GM23248 (cell line): ENCODE measurements around the gene TMED8. TPM values are rescaled to one million over a fixed set of nuclear protein-coding genes. Genes with fewer than 3 reads are reported as not detected.

Experiments used
- DNase-seq: peaks from one replicate; pipeline ENCODE4 v3.0.0-alpha.2; 2015
- H2AFZ ChIP-seq: fragments of 200-600 bp; sonication (generic); 2 replicates; pipeline ENCODE4 v1.6.1; 2016; ENCODE audit warnings: antibody characterized with exemption
- H3F3A ChIP-seq: fragments of 200-600 bp; sonication (generic); 2 replicates; pipeline ENCODE4 v1.6.1; 2016; ENCODE audit warnings: mild to moderate bottlenecking, antibody characterized with exemption, mixed run types; ENCODE audit not compliant: insufficient read depth
- H3K27ac ChIP-seq: fragments of 200-600 bp; sonication (generic); 2 replicates; pipeline ENCODE4 v1.5.1; 2016; ENCODE audit warnings: mild to moderate bottlenecking
- H3K27me3 ChIP-seq: fragments of 200-600 bp; sonication (generic); replicated peaks from 2 replicates; pipeline ENCODE4 v1.6.1; 2016; ENCODE audit warnings: mild to moderate bottlenecking; ENCODE audit not compliant: insufficient read depth
- H3K36me3 ChIP-seq: fragments of 200-600 bp; sonication (generic); 2 replicates; pipeline ENCODE4 v1.6.1; 2016; ENCODE audit warnings: low read depth, mild to moderate bottlenecking
- H3K4me1 ChIP-seq: fragments of 200-600 bp; sonication (generic); 2 replicates; pipeline ENCODE4 v1.6.1; 2016; ENCODE audit warnings: mild to moderate bottlenecking; ENCODE audit not compliant: insufficient read depth
- H3K4me2 ChIP-seq: fragments of 200-600 bp; sonication (generic); one replicate; pipeline ENCODE4 v1.6.1; 2016; ENCODE audit warnings: mild to moderate bottlenecking; ENCODE audit not compliant: unreplicated experiment
- H3K4me3 ChIP-seq: fragments of 200-600 bp; sonication (generic); 2 replicates; pipeline ENCODE4 v1.5.1; 2016; ENCODE audit warnings: mild to moderate bottlenecking
- H3K79me2 ChIP-seq: fragments of 200-600 bp; sonication (generic); 2 replicates; pipeline ENCODE4 v1.6.1; 2016; ENCODE audit warnings: mild to moderate bottlenecking; ENCODE audit not compliant: insufficient read depth
- H3K9ac ChIP-seq: fragments of 200-600 bp; sonication (generic); 2 replicates; pipeline ENCODE4 v1.6.1; 2016; ENCODE audit warnings: mild to moderate bottlenecking
- H3K9me2 ChIP-seq: fragments of 200-600 bp; sonication (generic); 2 replicates; pipeline ENCODE4 v1.6.1; 2016; ENCODE audit warnings: mixed run types, mild to moderate bottlenecking, moderate library complexity; ENCODE audit not compliant: insufficient read depth
- H3K9me3 ChIP-seq: fragments of 200-600 bp; sonication (generic); one replicate; pipeline ENCODE4 v1.6.1; 2017; ENCODE audit warnings: low read depth
- H4K20me1 ChIP-seq: fragments of 200-600 bp; sonication (generic); 2 replicates; pipeline ENCODE4 v1.6.0; 2016; ENCODE audit not compliant: insufficient read depth
- EZH2 ChIP-seq: fragments of 200-600 bp; sonication (generic); IDR thresholded peaks from 2 replicates; pipeline ENCODE4 v1.6.1; 2018; ENCODE audit warnings: antibody characterized with exemption, mild to moderate bottlenecking; ENCODE audit not compliant: insufficient read depth, poor library complexity, severe bottlenecking
- EZH2phosphoT487 ChIP-seq: fragments of 200-600 bp; sonication (generic); IDR thresholded peaks from 2 replicates; pipeline ENCODE4 v1.6.1; 2018; ENCODE audit warnings: antibody characterized with exemption, moderate library complexity, mild to moderate bottlenecking, low read depth; ENCODE audit not compliant: insufficient read depth
- WGBS, 2 experiments: methylation state at CpG; one replicate each; pipeline ENCODE4 v1.1.6; 2015 to 2017; ENCODE audit warnings: low lambda C conversion rate in 2 of 2, low coverage in 1 of 2; ENCODE audit errors: missing lambda C conversion rate in 2 of 2; 5-methylcytosine and 5-hydroxymethylcytosine counted together
- in situ Hi-C: fragments of 300-500 bp; cut with MboI; formaldehyde crosslinking; loops from 2 replicates; pipeline ENCODE4 v1.15.0; 2020
- polyA plus RNA-seq: library from polyadenylated mRNA; unstranded; fragments of >200 nt; fragmentation: Nextera tagmentation; extraction: Ambion mirVana; gene quantifications from 2 replicates; pipeline ENCODE4 v1.2.1, GENCODE V29; 2016
- total RNA-seq: library from RNA; depleted of rRNA; stranded (reverse); fragments of >200 nt; shearing (Covaris generic); gene quantifications from 2 replicates; pipeline ENCODE4 v1.2.3, GENCODE V29; 2014

TMED8 gene
- total and polyA plus RNA-seq, 2 experiments from 2014 or later, result 3.2 to 7.5 TPM

GRCh38 chr14:77318006-77318553 is 58.8 kb downstream of the TMED8 start:
- Histone ChIP-seq H3K4me3 (no peak overlapping the region), H3K36me3 (no peaks in the 10 kb centered on the region), H4K20me1 (no peaks in the 10 kb centered on the region), H3F3A (peaks cover 23% of the 10 kb centered on the region), H3K27ac (no peak overlapping the region), H3K9me3 (no peaks in the 10 kb centered on the region), H3K4me2 (no peak overlapping the region), H3K27me3 (no peaks in the 10 kb centered on the region), H2AFZ (no peak overlapping the region), H3K4me1 (peaks cover 28% of the 10 kb centered on the region), H3K79me2 (peaks cover 54% of the 10 kb centered on the region), H3K9me2 (no peaks in the 10 kb centered on the region), H3K9ac (no peak overlapping the region)
- in situ Hi-C loops, result no loop called here
- WGBS, 2 experiments, result 80 to 83% methylated on average over 5 of the region's 5 CpGs
- TF ChIP-seq EZH2, result no peak
- no peak for TF ChIP-seq EZH2phosphoT487
- no peak for DNase-seq

GRCh38 chr14:77316872-77317301 is 60.0 kb downstream of the TMED8 start:
- Histone ChIP-seq H3K9me2 (no peaks in the 10 kb centered on the region), H3K9me3 (no peaks in the 10 kb centered on the region), H3K9ac (no peak overlapping the region), H4K20me1 (no peaks in the 10 kb centered on the region), H3K36me3 (no peaks in the 10 kb centered on the region), H2AFZ (no peak overlapping the region), H3F3A (peaks cover 24% of the 10 kb centered on the region), H3K4me3 (no peak overlapping the region), H3K79me2 (peaks cover 58% of the 10 kb centered on the region), H3K4me1 (peaks cover 25% of the 10 kb centered on the region), H3K27me3 (no peaks in the 10 kb centered on the region), H3K27ac (no peak overlapping the region), H3K4me2 (no peak overlapping the region)
- WGBS, 2 experiments, result 60 to 68% methylated on average over 5 of the region's 5 CpGs
- in situ Hi-C loops, result no loop called here
- TF ChIP-seq EZH2phosphoT487, result no peak
- no peak for TF ChIP-seq EZH2
- DNase-seq, result no peak

GRCh38 chr14:77316195-77316505 is 60.7 kb downstream of the TMED8 start:
- peaks cover 32% of the 10 kb centered on the region for H3K4me1 ChIP-seq
- no peaks in the 10 kb centered on the region for H3K9me3 ChIP-seq
- in situ Hi-C loops, result no loop called here
- no peaks in the 10 kb centered on the region for H4K20me1 ChIP-seq
- H3K79me2 ChIP-seq, result peaks cover 64% of the 10 kb centered on the region
- DNase-seq, result no peak
- H3K4me2 ChIP-seq, result no peak overlapping the region
- no peaks in the 10 kb centered on the region for H3K27me3 ChIP-seq
- no peak overlapping the region for H3K27ac ChIP-seq
- WGBS, 2 experiments, result 28 to 44% methylated on average over 1 of the region's 1 CpG
- H3K9ac ChIP-seq, result no peak overlapping the region
- no peak for TF ChIP-seq EZH2
- no peak for TF ChIP-seq EZH2phosphoT487
- no peak overlapping the region for H3K4me3 ChIP-seq
- H3F3A ChIP-seq, result peaks cover 23% of the 10 kb centered on the region
- H2AFZ ChIP-seq, result no peak overlapping the region
- no peaks in the 10 kb centered on the region for H3K36me3 ChIP-seq
- H3K9me2 ChIP-seq, result no peaks in the 10 kb centered on the region

GRCh38 chr14:77314539-77315457 is 62.1 kb downstream of the TMED8 start:
- in situ Hi-C loops, result no loop called here
- Histone ChIP-seq H3F3A (peaks cover 23% of the 10 kb centered on the region), H3K4me2 (peak overlapping the region; percentile 46), H3K9me3 (no peaks in the 10 kb centered on the region), H3K9me2 (no peaks in the 10 kb centered on the region), H3K4me3 (no peak overlapping the region), H3K4me1 (peaks cover 35% of the 10 kb centered on the region), H3K79me2 (peaks cover 67% of the 10 kb centered on the region), H2AFZ (no peak overlapping the region), H4K20me1 (no peaks in the 10 kb centered on the region), H3K27me3 (no peaks in the 10 kb centered on the region), H3K36me3 (no peaks in the 10 kb centered on the region), H3K9ac (peak overlapping the region; percentile 30; the same call in 1 of the 2 replicates), H3K27ac (peak overlapping the region; percentile 67)
- 58 to 59% methylated on average over 10 of the region's 10 CpGs for WGBS, 2 experiments
- no peak for DNase-seq
- TF ChIP-seq EZH2phosphoT487, result no peak
- no peak for TF ChIP-seq EZH2
